HepG2 (cell line): ENCODE results near the gene CLDN9. TPM values are rescaled to one million over a fixed set of nuclear protein-coding genes. Genes with fewer than 3 reads are reported as not detected.

Experiments used
- ADNP ChIP-seq: sonication (generic); formaldehyde crosslinking; IDR thresholded peaks from 2 replicates; pipeline ENCODE4 v1.4.0; 2020; ENCODE audit warnings: missing genetic modification reagents
- AGO2 ChIP-seq: fragments of 200-400 bp; formaldehyde crosslinking; optimal IDR thresholded peaks from 2 replicates; pipeline ENCODE3; 2017; ENCODE audit warnings: mild to moderate bottlenecking, low read depth, low read length, moderate library complexity
- ATF7 ChIP-seq, 2 experiments: fragments of 450-650 bp in 1 of 2; sonication (generic) in 1 of 2; formaldehyde crosslinking in 1 of 2; IDR thresholded peaks; 2 replicates each; pipeline versions ENCODE4 v1.4.0 to v1.6.1; 2016 to 2020; ENCODE audit warnings: antibody characterized with exemption in 1 of 2, mild to moderate bottlenecking in 1 of 2, missing genetic modification reagents in 1 of 2
- EHMT2 ChIP-seq: fragments of 200-600 bp; sonication (generic); IDR thresholded peaks from 2 replicates; pipeline ENCODE4 v1.7.0; 2017; ENCODE audit warnings: antibody characterized with exemption, low read depth, low read length, borderline replicate concordance
- ELF3 ChIP-seq: IDR thresholded peaks from 2 replicates; pipeline ENCODE4 v1.6.1; 2016; ENCODE audit warnings: missing genetic modification reagents, missing compliant biosample characterization
- FOXJ3 ChIP-seq: sonication (generic); formaldehyde crosslinking; IDR thresholded peaks from 2 replicates; pipeline ENCODE4 v1.4.0; 2020; ENCODE audit warnings: missing genetic modification reagents, mild to moderate bottlenecking, borderline replicate concordance
- KDM5B ChIP-seq: sonication (generic); formaldehyde crosslinking; IDR thresholded peaks from 2 replicates; pipeline ENCODE4 v1.4.0; 2020; ENCODE audit warnings: missing genetic modification reagents, mild to moderate bottlenecking, borderline replicate concordance
- MAFG ChIP-seq: sonication (generic); formaldehyde crosslinking; IDR thresholded peaks from 2 replicates; pipeline ENCODE4 v1.5.1; 2020; ENCODE audit warnings: mild to moderate bottlenecking, missing genetic modification reagents
- MAZ ChIP-seq, 2 experiments: sonication (generic) in 1 of 2; formaldehyde crosslinking in 1 of 2; IDR thresholded peaks; 2 replicates each; pipeline versions ENCODE4 v1.5.0 to v1.6.1; 2012 to 2020; ENCODE audit warnings: low read depth in 2 of 2, mild to moderate bottlenecking in 2 of 2, borderline replicate concordance in 1 of 2, improper control_type of control experiment in 1 of 2, low read length in 1 of 2, missing genetic modification reagents in 1 of 2, moderate library complexity in 1 of 2
- MXI1 ChIP-seq: IDR thresholded peaks from 3 replicates; pipeline ENCODE4 v1.6.1; 2012; ENCODE audit warnings: low read depth, low read length, inconsistent platforms, borderline replicate concordance
- NCOA5 ChIP-seq: sonication (generic); formaldehyde crosslinking; IDR thresholded peaks from 2 replicates; pipeline ENCODE4 v1.4.0; 2020; ENCODE audit warnings: missing genetic modification reagents
- PHF20 ChIP-seq: sonication (generic); formaldehyde crosslinking; IDR thresholded peaks from 2 replicates; pipeline ENCODE4 v1.5.0; 2020; ENCODE audit warnings: mild to moderate bottlenecking, missing genetic modification reagents
- TAF15 ChIP-seq: fragments of 200-400 bp; formaldehyde crosslinking; IDR thresholded peaks from one replicate; pipeline ENCODE4 v1.6.1; 2018; ENCODE audit warnings: mild to moderate bottlenecking, low read depth, low read length; ENCODE audit not compliant: poor library complexity, severe bottlenecking
- TEF ChIP-seq: sonication (generic); formaldehyde crosslinking; IDR thresholded peaks from 2 replicates; pipeline ENCODE4 v1.5.0; 2020; ENCODE audit warnings: missing genetic modification reagents
- ZBTB43 ChIP-seq: sonication (generic); formaldehyde crosslinking; conservative IDR thresholded peaks from 2 replicates; pipeline ENCODE4 v1.4.0; 2020; ENCODE audit warnings: missing genetic modification reagents
- ZC3H4 ChIP-seq: sonication (generic); formaldehyde crosslinking; IDR thresholded peaks from 2 replicates; pipeline ENCODE4 v1.4.0; 2020; ENCODE audit warnings: missing genetic modification reagents, borderline replicate concordance
- ZFP91 ChIP-seq: sonication (generic); formaldehyde crosslinking; IDR thresholded peaks from 2 replicates; pipeline ENCODE4 v1.9.0; 2022; ENCODE audit warnings: missing genetic modification reagents, mild to moderate bottlenecking, borderline replicate concordance
- ZMAT5 ChIP-seq: sonication (generic); formaldehyde crosslinking; IDR thresholded peaks from 2 replicates; pipeline ENCODE4 v1.5.0; 2020; ENCODE audit warnings: mild to moderate bottlenecking, low read depth, missing genetic modification reagents, borderline replicate concordance
- ZNF136 ChIP-seq: sonication (generic); formaldehyde crosslinking; IDR thresholded peaks from 2 replicates; pipeline ENCODE4 v1.8.1; 2022; ENCODE audit warnings: low read depth, mild to moderate bottlenecking, moderate library complexity, missing genetic modification reagents
- ZNF274 ChIP-seq: sonication (generic); formaldehyde crosslinking; IDR thresholded peaks from 2 replicates; pipeline ENCODE4 v1.5.1; 2020; ENCODE audit warnings: mild to moderate bottlenecking, missing genetic modification reagents
- ZNF34 ChIP-seq: sonication (generic); formaldehyde crosslinking; IDR thresholded peaks from 2 replicates; pipeline ENCODE4 v1.4.0; 2020; ENCODE audit warnings: mild to moderate bottlenecking, missing genetic modification reagents, borderline replicate concordance
- ZNF468 ChIP-seq: sonication (generic); formaldehyde crosslinking; IDR thresholded peaks from 2 replicates; pipeline ENCODE4 v1.8.0; 2022; ENCODE audit warnings: mild to moderate bottlenecking, moderate library complexity, missing genetic modification reagents
- ZNF510 ChIP-seq: sonication (generic); formaldehyde crosslinking; IDR thresholded peaks from 2 replicates; pipeline ENCODE4 v1.4.0; 2020; ENCODE audit warnings: low read depth, mild to moderate bottlenecking, missing genetic modification reagents
- ZNF713 ChIP-seq: sonication (generic); formaldehyde crosslinking; IDR thresholded peaks from 2 replicates; pipeline ENCODE4 v1.4.0; 2020; ENCODE audit warnings: mild to moderate bottlenecking, missing genetic modification reagents
- ZSCAN9 ChIP-seq: IDR thresholded peaks from 2 replicates; pipeline ENCODE4 v1.6.1; 2016; ENCODE audit warnings: borderline replicate concordance
- polyA plus RNA-seq, 8 experiments: library from polyadenylated mRNA; depleted of rRNA in 3 of 8; stranded (reverse) in 7 of 8; unstranded in 1 of 8; fragments of >200 nt; fragmentation: Illumina TruSeq in 4 of 8; extraction: Trizol in 4 of 8; gene quantifications; 2 replicates each; pipeline versions ENCODE4 v1.2.1 to v1.2.3, GENCODE V29; 2011 to 2016; ENCODE audit warnings: low read depth in 4 of 8, missing spikeins in 1 of 8, mixed read lengths in 1 of 8; ENCODE audit not compliant: insufficient read depth in 1 of 8
- total RNA-seq, 5 experiments: library from RNA; depleted of rRNA; stranded (reverse); fragments of >200 nt; fragmentation: Illumina TruSeq; extraction: Trizol; gene quantifications; 2 replicates each; pipeline ENCODE4 v1.2.3, GENCODE V29; 2016; ENCODE audit warnings: low read depth in 1 of 5

The CLDN9 gene
- total and polyA plus RNA-seq, 2 of the 13 experiments (the other 11 are each of a cell fraction or from before 2014, with no cell fraction given), result 0.15 to 0.26 TPM

- TF ChIP-seq FOXJ3 (CRISPR knock-in tag) (no peak), TAF15 (no peak), NCOA5 (CRISPR knock-in tag) (no peak), ZNF713 (CRISPR knock-in tag) (no peak), ZSCAN9 (no peak), ZNF34 (CRISPR knock-in tag) (0 out of 2 replicates have a peak, but pooled peaks have one; percentile 51), PHF20 (CRISPR knock-in tag) (peak; percentile 58; the same call in 1 of the 2 replicates), ELF3 (CRISPR knock-in tag) (peak; percentile 81), ZNF136 (CRISPR knock-in tag) (no peak), ZC3H4 (CRISPR knock-in tag) (no peak), ZBTB43 (CRISPR knock-in tag) (0 out of 2 replicates have a peak, but pooled peaks have one; percentile 16), AGO2 (no peak), ATF7 (IDR thresholded peaks at IDR 0.05) (no peak), ATF7 (CRISPR knock-in tag; IDR thresholded peaks at IDR 0.05) (peak; percentile 79), KDM5B (CRISPR knock-in tag) (peak; percentile 75; the same call in 1 of the 2 replicates), MXI1 (no peak; the same call in 2 of the 3 replicates), ZFP91 (CRISPR knock-in tag) (peak; percentile 73), EHMT2 (no peak), ZMAT5 (CRISPR knock-in tag) (no peak), ADNP (CRISPR knock-in tag) (no peak; the same call in 1 of the 2 replicates), ZNF510 (CRISPR knock-in tag) (no peak), MAFG (CRISPR knock-in tag) (no peak), ZNF468 (0 out of 2 replicates have a peak, but pooled peaks have one; percentile 54), ZNF274 (CRISPR knock-in tag) (no peak; the same call in 1 of the 2 replicates), MAZ (IDR thresholded peaks at IDR 0.05; ENCODE audit: borderline replicate concordance, low read depth, low read length) (peak; percentile 65; the same call in 1 of the 2 replicates), MAZ (CRISPR knock-in tag; IDR thresholded peaks at IDR 0.05; ENCODE audit: low read depth) (peak; percentile 99), TEF (CRISPR knock-in tag) (no peak; the same call in 1 of the 2 replicates)
Observed at GRCh38 chr16:3059041-3059722, 46.5 kb downstream of the CLDN9 start (continued).
